Ishikawa (cell line): Measurements from ENCODE around the gene TMEM254.

Source experiments
- CREB1 ChIP-seq: IDR thresholded peaks from 2 replicates; pipeline ENCODE4 v1.6.1; 2012; ENCODE audit warnings: low read depth
- EP300 ChIP-seq: IDR thresholded peaks from 2 replicates; pipeline ENCODE4 v1.6.1; 2012; ENCODE audit warnings: borderline replicate concordance
- NFIC ChIP-seq: IDR thresholded peaks from 2 replicates; pipeline ENCODE4 v1.6.1; 2012
- RAD21 ChIP-seq: IDR thresholded peaks from 2 replicates; pipeline ENCODE4 v1.6.1; 2012; ENCODE audit warnings: low read depth
- TAF1 ChIP-seq: IDR thresholded peaks from 2 replicates; pipeline ENCODE4 v1.6.1; 2012; ENCODE audit warnings: low read depth, mild to moderate bottlenecking
- USF1 ChIP-seq: IDR thresholded peaks from 2 replicates; pipeline ENCODE4 v1.6.1; 2012

GRCh38 chr10:80141696-80142460, 63.4 kb downstream of the TMEM254 start:
- TF ChIP-seq USF1 (no peak), CREB1 (no peak), RAD21 (no peak), TAF1 (no peak), EP300 (no peak), NFIC (no peak)
